HG02981 (cell line): ENCODE data around the gene GRAMD1C.
"Not testable (repeated sequence)": the region's sequence is repeated elsewhere in the genome, so short reads cannot be mapped to it uniquely, and the experiment has no call there.

ENCODE experiments used
- ATAC-seq: cut with Tn5 transposase; IDR thresholded peaks from one replicate; pipeline ENCODE4 v1.9.1; 2021; ENCODE audit warnings: mild to moderate bottlenecking, moderate library complexity; ENCODE audit not compliant: unreplicated experiment

Gene GRAMD1C

GRCh38 chr3:113850391-113850790 lies 11.8 kb downstream of the GRAMD1C start:
- ATAC-seq, result not testable (repeated sequence)

- no peak for ATAC-seq
These were observed 13.9 kb downstream of the GRAMD1C start for GRCh38 chr3:113852506-113852905.

GRCh38 chr3:113867506-113867905 lies 28.9 kb downstream of the GRAMD1C start:
- no peak for ATAC-seq

- no peak for ATAC-seq
These were observed 34.7 kb downstream of the GRAMD1C start for GRCh38 chr3:113873293-113873692.

GRCh38 chr3:113873814-113874526 lies 35.4 kb downstream of the GRAMD1C start:
- ATAC-seq, result no peak

- no peak for ATAC-seq
These were observed 39.8 kb downstream of the GRAMD1C start for GRCh38 chr3:113878403-113878802.

GRCh38 chr3:113885050-113885449 lies 46.5 kb downstream of the GRAMD1C start:
- ATAC-seq, result no peak

- ATAC-seq, result no peak
These were observed 51.8 kb downstream of the GRAMD1C start for GRCh38 chr3:113890256-113890900.

GRCh38 chr3:113894927-113895326 lies 56.3 kb downstream of the GRAMD1C start:
- no peak for ATAC-seq

GRCh38 chr3:113895964-113896363 lies 57.4 kb downstream of the GRAMD1C start:
- no peak for ATAC-seq

- no peak for ATAC-seq
These were observed 58.3 kb downstream of the GRAMD1C start for GRCh38 chr3:113896930-113897329.

- no peak for ATAC-seq
These were observed 58.8 kb downstream of the GRAMD1C start for GRCh38 chr3:113897373-113897777.

- no peak for ATAC-seq
These were observed 60.3 kb downstream of the GRAMD1C start for GRCh38 chr3:113898892-113899291.

GRCh38 chr3:113906568-113907140 lies 68.1 kb downstream of the GRAMD1C start:
- no peak for ATAC-seq

GRCh38 chr3:113908133-113908532 lies 69.5 kb downstream of the GRAMD1C start:
- no peak for ATAC-seq

- ATAC-seq, result no peak
These were observed 72.4 kb downstream of the GRAMD1C start for GRCh38 chr3:113910966-113911365.

GRCh38 chr3:113912552-113913236 lies 74.1 kb downstream of the GRAMD1C start:
- ATAC-seq, result peak; percentile 93

GRCh38 chr3:113914646-113915045 lies 76.1 kb downstream of the GRAMD1C start:
- ATAC-seq, result no peak

- no peak for ATAC-seq
These were observed 89.0 kb downstream of the GRAMD1C start for GRCh38 chr3:113927556-113927955.

- no peak for ATAC-seq
These were observed 108.2 kb downstream of the GRAMD1C start for GRCh38 chr3:113946831-113947230.

GRCh38 chr3:113947372-113948014 lies 108.9 kb downstream of the GRAMD1C start, which contains the start of gene ZDHHC23:
ZDHHC23 (plus strand) TSS chr3:113948013; CDS start chr3:113948803, 790 bp downstream.
- ATAC-seq, result peak; percentile 72
